ENCODE measurements around the gene XYLT2. TPM values are rescaled to one million over a fixed set of nuclear protein-coding genes. Genes with fewer than 3 reads are reported as not detected.

The XYLT2 gene
- total RNA-seq, 1 donor from 2014 or later, result 33.3 TPM

- no peaks in the 10 kb centered on the region for H3K27me3 Mint-ChIP-seq (ENCODE audit: low read depth)
- no peak for DNase-seq (ENCODE audit: low spot score in 2 of 2, unreplicated experiment in 2 of 2)
- no peak overlapping the region for H3K4me3 Mint-ChIP-seq
- H3K9me3 Mint-ChIP-seq, result no peaks in the 10 kb centered on the region
- no peak overlapping the region for H3K27ac Mint-ChIP-seq
- peaks cover 8% of the 10 kb centered on the region for H3K4me1 Mint-ChIP-seq
- no peak for TF ChIP-seq CTCF (IDR thresholded peaks at IDR 0.05; ENCODE audit: unreplicated experiment)
- no peaks in the 10 kb centered on the region for H3K36me3 Mint-ChIP-seq
These were observed 42.9 kb upstream of the XYLT2 start for GRCh38 chr17:50303051-50303450.

- no peak for DNase-seq (ENCODE audit: low spot score in 2 of 2, unreplicated experiment in 2 of 2)
- H3K4me3 Mint-ChIP-seq, result no peak overlapping the region
- no peak for TF ChIP-seq CTCF (IDR thresholded peaks at IDR 0.05; ENCODE audit: unreplicated experiment)
- no peak overlapping the region for H3K27ac Mint-ChIP-seq
- H3K4me1 Mint-ChIP-seq, result peaks cover 8% of the 10 kb centered on the region
- H3K36me3 Mint-ChIP-seq, result no peaks in the 10 kb centered on the region
- no peaks in the 10 kb centered on the region for H3K27me3 Mint-ChIP-seq (ENCODE audit: low read depth)
- H3K9me3 Mint-ChIP-seq, result no peaks in the 10 kb centered on the region
These were observed 42.3 kb upstream of the XYLT2 start for GRCh38 chr17:50303596-50303995.

DNA sequence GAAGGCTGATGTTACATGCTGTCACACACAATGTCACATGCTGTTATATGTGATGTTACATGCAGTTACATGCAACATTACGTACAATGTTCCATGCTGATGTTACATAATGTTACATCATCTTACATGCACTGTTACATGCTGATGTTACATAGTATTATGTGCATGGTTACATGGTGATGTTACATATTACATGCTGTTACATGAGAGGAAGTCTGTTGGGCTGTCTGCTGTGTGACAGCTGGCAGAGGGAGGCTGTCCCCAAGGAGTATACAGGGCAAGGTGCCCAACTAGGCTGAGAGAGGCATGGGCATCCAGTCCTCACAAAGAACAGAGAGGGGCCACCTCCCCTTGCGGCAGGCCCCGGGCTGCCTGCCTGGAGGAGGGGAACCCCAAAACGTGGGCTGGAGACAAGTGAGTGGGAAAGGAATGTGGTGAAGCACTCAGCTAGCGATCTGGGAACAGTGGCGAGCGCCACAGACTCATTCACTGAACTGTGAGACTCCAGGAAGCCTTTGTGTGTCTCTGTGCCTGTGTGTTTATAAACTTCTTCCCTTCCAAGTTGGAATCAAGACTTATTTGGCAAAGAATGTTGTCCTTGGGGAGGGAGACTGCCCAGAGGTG lies 41.0 kb upstream of the XYLT2 start:
- no peak overlapping the region for H3K4me3 Mint-ChIP-seq
- no peaks in the 10 kb centered on the region for H3K27me3 Mint-ChIP-seq (ENCODE audit: low read depth)
- H3K27ac Mint-ChIP-seq, result peak overlapping the region; percentile 54
- no peak for TF ChIP-seq CTCF (IDR thresholded peaks at IDR 0.05; ENCODE audit: unreplicated experiment)
- H3K4me1 Mint-ChIP-seq, result peaks cover 8% of the 10 kb centered on the region
- H3K36me3 Mint-ChIP-seq, result no peaks in the 10 kb centered on the region
- DNase-seq (ENCODE audit: low spot score in 2 of 2, unreplicated experiment in 2 of 2), result no peak
- no peaks in the 10 kb centered on the region for H3K9me3 Mint-ChIP-seq

- Mint-ChIP-seq H3K36me3 (no peaks in the 10 kb centered on the region), H3K4me1 (peaks cover 13% of the 10 kb centered on the region), H3K9me3 (no peaks in the 10 kb centered on the region), H3K27ac (no peak overlapping the region), H3K27me3 (ENCODE audit: low read depth) (no peaks in the 10 kb centered on the region), H3K4me3 (no peak overlapping the region)
- no peak for DNase-seq (ENCODE audit: low spot score in 2 of 2, unreplicated experiment in 2 of 2)
- no peak for TF ChIP-seq CTCF (IDR thresholded peaks at IDR 0.05; ENCODE audit: unreplicated experiment)
These were observed 38.3 kb upstream of the XYLT2 start for GRCh38 chr17:50307654-50308053.

GRCh38 chr17:50308666-50309065 lies 37.3 kb upstream of the XYLT2 start:
- H3K4me3 Mint-ChIP-seq, result no peak overlapping the region
- no peak for TF ChIP-seq CTCF (IDR thresholded peaks at IDR 0.05; ENCODE audit: unreplicated experiment)
- no peaks in the 10 kb centered on the region for H3K27me3 Mint-ChIP-seq (ENCODE audit: low read depth)
- no peak overlapping the region for H3K27ac Mint-ChIP-seq
- H3K36me3 Mint-ChIP-seq, result no peaks in the 10 kb centered on the region
- no peak for DNase-seq (ENCODE audit: low spot score in 2 of 2, unreplicated experiment in 2 of 2)
- peaks cover 19% of the 10 kb centered on the region for H3K4me1 Mint-ChIP-seq
- no peaks in the 10 kb centered on the region for H3K9me3 Mint-ChIP-seq

All from mesothelial cell of epicardium (in vitro differentiated cells).